ENCODE data around the gene CIPC.

The CIPC gene

DNA sequence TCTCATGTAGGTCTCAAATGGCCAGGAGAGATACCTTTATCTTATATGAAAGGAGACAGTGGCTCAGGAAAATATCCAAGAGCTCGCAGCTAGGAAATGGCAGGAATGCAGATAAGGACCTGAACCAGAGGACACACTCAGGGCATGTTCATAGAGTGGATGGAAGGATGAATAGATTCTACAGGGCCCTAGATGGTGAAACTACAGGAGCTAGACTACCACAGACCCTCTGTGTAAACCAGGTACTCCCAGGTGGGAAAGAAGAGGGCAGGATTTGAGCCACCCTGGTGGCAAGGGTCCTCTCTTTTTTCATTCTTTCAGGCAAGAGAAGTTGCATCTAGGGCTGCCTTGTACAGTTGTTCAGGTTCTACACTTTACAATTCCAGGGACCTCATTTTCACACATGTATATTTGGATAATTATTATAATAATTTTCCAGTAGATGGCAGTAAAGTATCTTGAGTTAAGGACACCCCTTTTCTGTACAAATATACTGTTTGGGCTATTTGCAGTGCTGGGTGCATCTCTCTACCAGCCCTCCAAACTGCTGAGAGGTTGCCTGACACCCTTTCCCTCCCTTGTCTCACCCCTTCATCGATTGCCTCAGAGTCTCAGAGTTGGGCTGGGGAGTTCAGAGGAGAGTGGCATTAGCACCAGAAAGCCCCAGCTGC lies 54.0 kb downstream of the CIPC start:
- DNase-seq (ENCODE audit: low read depth), result peak; percentile 16

DNA sequence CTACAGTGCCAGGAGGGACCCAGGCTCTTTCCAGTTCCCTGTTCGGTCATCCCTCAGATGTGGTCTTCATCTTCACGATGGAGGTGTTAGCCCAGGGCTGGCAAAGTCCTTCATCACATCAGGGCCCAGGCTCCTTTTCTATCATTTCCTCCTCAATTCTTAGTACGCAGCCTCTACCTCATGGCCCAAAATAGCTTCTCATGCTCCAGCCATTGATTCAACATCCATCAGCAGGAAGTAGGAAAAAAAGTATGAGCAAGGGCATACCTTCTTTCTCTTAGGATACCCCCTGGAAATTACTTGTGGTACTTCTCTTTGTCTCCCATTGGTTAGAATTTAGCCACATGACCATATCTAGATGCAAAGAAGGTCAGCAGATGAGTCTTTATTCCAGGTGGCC lies 55.7 kb downstream of the CIPC start:
- DNase-seq (ENCODE audit: low read depth), result no peak

DNA sequence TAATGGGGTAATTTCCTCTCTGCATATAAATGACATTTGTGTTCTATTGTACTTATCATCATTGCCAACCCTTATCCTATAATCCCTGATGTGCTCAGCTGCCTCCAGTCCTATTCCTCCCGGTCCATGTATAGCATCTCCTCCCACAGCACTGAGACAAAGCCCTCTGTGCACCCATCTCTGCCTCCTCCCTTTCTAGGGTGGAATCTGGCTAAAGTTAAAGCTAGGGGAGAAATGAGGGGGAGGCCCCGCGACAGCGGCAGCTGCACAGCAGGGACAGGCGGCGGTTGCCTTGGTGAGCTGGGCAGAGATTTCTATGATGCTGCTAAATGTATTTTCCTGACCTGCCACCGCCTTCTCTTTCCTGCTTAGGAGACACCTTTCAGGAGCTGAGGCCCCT lies 56.4 kb downstream of the CIPC start:
- DNase-seq (ENCODE audit: low read depth), result no peak

DNA sequence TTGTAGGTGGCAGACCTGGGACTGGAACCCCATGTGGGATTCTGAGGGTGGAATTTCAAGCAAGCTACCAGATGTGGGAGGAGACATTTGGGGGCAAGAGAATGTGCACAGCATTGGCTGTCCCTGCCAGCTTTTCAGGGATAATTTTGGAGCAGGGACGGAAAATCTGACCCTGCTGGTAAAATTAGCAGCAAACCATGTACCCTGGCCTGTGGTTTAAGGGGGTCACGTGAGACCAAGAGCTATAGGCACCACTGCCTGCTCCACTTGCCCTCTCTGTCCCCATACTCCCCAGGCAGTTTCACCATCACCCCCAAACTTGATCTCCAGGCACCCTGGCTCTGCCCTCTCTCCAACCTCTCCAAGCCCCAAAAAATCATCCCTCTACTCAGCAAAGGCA lies 57.0 kb downstream of the CIPC start:
- DNase-seq (ENCODE audit: low read depth), result no peak

DNA sequence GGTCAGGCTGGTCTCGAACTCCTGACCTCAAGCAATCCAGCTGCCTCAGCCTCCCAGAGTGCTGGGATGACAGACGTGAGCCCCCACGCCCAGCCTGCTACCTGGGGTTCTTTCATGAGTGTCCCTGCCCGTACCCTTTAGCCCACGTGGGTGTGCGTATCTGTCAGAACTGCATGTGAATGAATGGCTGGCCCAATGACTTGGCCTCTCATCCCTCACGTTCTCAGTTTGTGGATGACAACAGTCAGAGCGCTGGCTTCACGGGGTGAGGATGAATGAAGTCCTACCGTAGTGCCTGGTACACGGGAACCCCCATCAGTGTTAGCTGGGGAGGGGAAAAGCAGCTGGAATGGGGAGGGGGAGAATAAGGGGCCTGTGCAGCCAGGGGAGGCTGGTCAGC lies 59.7 kb downstream of the CIPC start:
- DNase-seq (ENCODE audit: low read depth), result no peak

DNA sequence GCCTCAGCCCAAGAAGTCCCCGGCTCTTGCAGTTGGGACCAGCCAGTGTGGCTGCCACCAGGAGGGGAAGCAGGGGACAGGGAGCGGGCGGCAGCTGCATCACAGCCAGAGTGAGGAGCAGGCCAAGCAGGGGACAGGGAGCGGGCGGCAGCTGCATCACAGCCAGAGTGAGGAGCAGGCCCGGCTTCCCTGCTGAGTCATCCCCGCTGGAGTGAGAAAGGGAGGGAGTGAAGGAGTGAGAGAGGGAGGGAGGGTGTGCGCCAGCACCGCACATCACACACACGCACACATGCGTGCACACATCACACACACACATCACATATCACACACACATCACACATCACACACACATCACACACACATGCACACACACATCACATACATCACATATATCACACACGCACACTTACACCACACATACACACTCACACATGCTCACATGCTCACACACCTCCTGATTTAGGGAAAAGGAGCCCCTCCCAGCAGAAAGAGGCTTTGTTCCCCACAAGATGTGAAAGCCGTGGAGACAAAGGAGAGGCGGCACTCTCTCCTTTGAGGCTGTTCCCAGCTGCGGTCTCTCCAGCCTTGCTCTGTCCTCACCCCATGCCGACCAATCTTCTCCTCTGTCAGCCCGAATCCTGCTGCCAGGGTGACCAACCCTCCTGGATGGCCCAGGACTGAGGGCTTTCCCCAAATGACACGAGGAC lies 60.3 kb downstream of the CIPC start:
- DNase-seq (ENCODE audit: low read depth), result peak; percentile 66

DNA sequence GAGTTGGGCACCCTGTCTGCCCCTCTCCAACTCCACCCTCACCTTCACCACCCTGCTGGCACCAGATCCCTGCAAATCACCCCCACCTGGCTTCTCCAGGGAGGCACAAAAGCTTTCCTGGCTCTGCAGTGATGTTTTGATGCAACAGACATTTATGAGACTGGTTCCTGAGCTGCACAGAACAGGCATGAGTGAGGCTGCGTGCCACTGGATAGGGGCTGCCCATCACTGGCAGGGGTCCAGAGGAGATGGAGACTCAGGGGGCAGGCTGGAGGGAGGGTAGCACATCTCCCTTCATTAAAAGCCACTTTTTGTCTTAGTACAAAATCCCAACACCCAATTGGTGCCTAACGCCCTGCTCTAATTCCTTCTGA lies 60.8 kb downstream of the CIPC start:
- no peak for DNase-seq (ENCODE audit: low read depth)

DNA sequence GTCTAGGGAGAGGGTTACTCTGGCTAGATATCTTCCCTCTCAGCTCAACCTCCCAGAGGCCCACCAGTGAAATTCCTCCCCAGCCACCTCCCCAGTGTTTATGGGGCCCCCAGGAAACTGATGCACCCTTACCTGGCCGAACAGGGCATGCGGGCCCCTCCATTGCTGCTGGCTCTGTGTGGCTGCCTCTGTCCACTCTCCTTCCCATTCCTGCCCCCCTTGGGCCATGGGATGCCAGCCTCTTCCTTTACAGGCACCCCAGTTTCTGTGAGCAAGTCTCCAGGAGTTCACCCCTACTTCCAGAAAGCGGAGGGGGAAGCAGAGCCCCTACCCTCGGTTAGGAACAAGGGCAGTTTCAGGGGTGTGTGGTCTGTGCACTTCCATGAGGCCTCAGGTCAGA lies 63.0 kb downstream of the CIPC start:
- no peak for DNase-seq (ENCODE audit: low read depth)

Measured in fibroblast of gingiva (primary cell).